Activated CD8-positive, alpha-beta memory T cell treated with anti-CD3 and anti-CD28 coated beads for 36 hours (primary cell): ENCODE results near the gene AP1M2. TPM values are rescaled to one million over a fixed set of nuclear protein-coding genes. Genes with fewer than 3 reads are reported as not detected.

Source experiments
- CTCF ChIA-PET: fragments of 350-600 bp; sonication (Branson Sonifier 250); formaldehyde crosslinking; loops from one replicate; lab custom pipeline; 2021; ENCODE audit warnings: antibody characterized with exemption; lab: Charles Lee
- POLR2A ChIA-PET: fragments of 350-600 bp; sonication (Branson Sonifier 250); formaldehyde crosslinking; loops from one replicate; lab custom pipeline; 2021; ENCODE audit warnings: antibody characterized with exemption; lab: Charles Lee
- total RNA-seq, 2 experiments: library from RNA; stranded (reverse); gene quantifications; one replicate each; pipeline ENCODE4 v1.2.3, GENCODE V29; 2021

The AP1M2 gene
- total RNA-seq, 2 experiments from 2014 or later, result not detected

- ChIA-PET POLR2A (interaction anchor here (0.6 to 0.8 kb wide), 2 partner anchors 22 to 105 kb away, joined by 3 to 6 read pairs; no protein-coding TSS in a partner anchor), CTCF (interaction anchor here (1.1 to 4.3 kb wide), 5 partner anchors 15 to 95 kb away, joined by 5 to 28 read pairs (median 8); no protein-coding TSS in a partner anchor)
Observed at GRCh38 chr19:10603873-10604459, 16.9 kb upstream of the AP1M2 start.

GRCh38 chr19:10603084-10603872, 16.2 kb upstream of the AP1M2 start:
- CTCF ChIA-PET, result interaction anchor here (0.6 to 4.3 kb wide), 8 partner anchors 16 to 168 kb away, joined by 3 to 28 read pairs (median 5); no protein-coding TSS in a partner anchor
- POLR2A ChIA-PET, result interaction anchor here (0.6 to 1.5 kb wide), 5 partner anchors 22 to 1760 kb away, joined by 3 to 6 read pairs (median 3); no protein-coding TSS in a partner anchor

- ChIA-PET POLR2A (interaction anchor here (0.9 to 1.5 kb wide), 4 partner anchors 33 to 1761 kb away, joined by 3 to 6 read pairs (median 3); no protein-coding TSS in a partner anchor), CTCF (interaction anchor here (0.6 to 4.3 kb wide), 10 partner anchors 13 to 168 kb away, joined by 3 to 28 read pairs (median 6); no protein-coding TSS in a partner anchor)
Observed at GRCh38 chr19:10602330-10603083, 15.4 kb upstream of the AP1M2 start.

- ChIA-PET POLR2A (interaction anchor here (0.8 to 1.5 kb wide), 4 partner anchors 22 to 42 kb away, joined by 3 to 6 read pairs (median 3); no protein-coding TSS in a partner anchor), CTCF (interaction anchor here (0.6 to 4.3 kb wide), 7 partner anchors 13 to 72 kb away, joined by 3 to 26 read pairs (median 4); no protein-coding TSS in a partner anchor)
Observed at GRCh38 chr19:10601999-10602329, 14.9 kb upstream of the AP1M2 start.

- CTCF ChIA-PET, result interaction anchor here (0.6 kb wide), 1 partner anchor 128 kb away, joined by 3 read pairs; no protein-coding TSS in a partner anchor
- POLR2A ChIA-PET, result no interaction called here
Observed at GRCh38 chr19:10600149-10600548, 13.0 kb upstream of the AP1M2 start.

GRCh38 chr19:10593820-10594637, 6.9 kb upstream of the AP1M2 start:
- POLR2A ChIA-PET, result interaction anchor here (0.6 kb wide), 1 partner anchor 157 kb away, joined by 3 read pairs; no protein-coding TSS in a partner anchor
- CTCF ChIA-PET, result no interaction called here

GRCh38 chr19:10593148-10593547, 6.0 kb upstream of the AP1M2 start:
- ChIA-PET POLR2A (no interaction called here), CTCF (interaction anchor here (0.6 to 0.8 kb wide), 2 partner anchors 51 to 147 kb away, joined by 3 to 4 read pairs; no protein-coding TSS in a partner anchor)

- POLR2A ChIA-PET, result no interaction called here
- CTCF ChIA-PET, result no interaction called here
Observed at GRCh38 chr19:10587839-10588150, 683 bp upstream of the AP1M2 start.

GRCh38 chr19:10586396-10586795, 716 bp downstream of the AP1M2 start:
- POLR2A ChIA-PET, result interaction anchor here (0.6 kb wide), 1 partner anchor 107 kb away, joined by 3 read pairs; no protein-coding TSS in a partner anchor
- CTCF ChIA-PET, result interaction anchor here (0.6 to 9.7 kb wide), 3 partner anchors 60 to 166 kb away, joined by 3 to 179 read pairs (median 3); no protein-coding TSS in a partner anchor

- ChIA-PET CTCF (interaction anchor here (4.7 to 9.7 kb wide), 2 partner anchors 63 to 117 kb away, joined by 76 to 179 read pairs; partner anchors contain the start of gene QTRT1), POLR2A (no interaction called here)
Observed at GRCh38 chr19:10583036-10583776, 3.9 kb downstream of the AP1M2 start.

- ChIA-PET CTCF (interaction anchor here (0.9 to 9.7 kb wide), 20 partner anchors 8 to 118 kb away, joined by 3 to 179 read pairs (median 4); partner anchors contain the start of gene QTRT1), POLR2A (interaction anchor here (0.7 kb wide), 1 partner anchor 21 kb away, joined by 3 read pairs; no protein-coding TSS in a partner anchor)
Observed at GRCh38 chr19:10582091-10582490, 5.0 kb downstream of the AP1M2 start.

GRCh38 chr19:10580979-10581631, 6.0 kb downstream of the AP1M2 start:
- ChIA-PET CTCF (interaction anchor here (0.5 to 9.7 kb wide), 41 partner anchors 8 to 1339 kb away, joined by 3 to 179 read pairs (median 3); partner anchors contain the start of gene QTRT1), POLR2A (interaction anchor here (0.6 to 1.5 kb wide), 5 partner anchors 21 to 119 kb away, joined by 3 to 6 read pairs (median 3); no protein-coding TSS in a partner anchor)

GRCh38 chr19:10577951-10578350, 9.2 kb downstream of the AP1M2 start:
- POLR2A ChIA-PET, result no interaction called here
- CTCF ChIA-PET, result interaction anchor here (0.5 to 9.7 kb wide), 3 partner anchors 68 to 110 kb away, joined by 3 to 179 read pairs (median 4); no protein-coding TSS in a partner anchor

- ChIA-PET CTCF (interaction anchor here (1.1 to 1.5 kb wide), 2 partner anchors 33 to 70 kb away, joined by 4 to 7 read pairs; no protein-coding TSS in a partner anchor), POLR2A (no interaction called here)
Observed at GRCh38 chr19:10575011-10575716, 11.9 kb downstream of the AP1M2 start.

GRCh38 chr19:10574462-10574861, 12.7 kb downstream of the AP1M2 start:
- ChIA-PET POLR2A (interaction anchor here (0.6 kb wide), 1 partner anchor 76 kb away, joined by 6 read pairs; no protein-coding TSS in a partner anchor), CTCF (no interaction called here)
